Left renal pelvis (tissue), 4 donors: ENCODE measurements around the gene LMF1. TPM values are rescaled to one million over a fixed set of nuclear protein-coding genes. Genes with fewer than 3 reads are reported as not detected.
"Not testable (repeated sequence)": the region's sequence is repeated elsewhere in the genome, so short reads cannot be mapped to it uniquely, and the experiment has no call there.

Experiments
- DNase-seq, 4 donors: peaks; one replicate each; pipeline ENCODE4 v3.0.0-alpha.2; 2013; ENCODE audit warnings: low read depth in 4 of 4, low spot score in 3 of 4
- polyA plus RNA-seq, 4 donors: library from polyadenylated mRNA; unstranded; fragments of 120-200 nt; gene quantifications; one replicate each; pipeline ENCODE4 v1.2.1, GENCODE V29; 2013; ENCODE audit not compliant: insufficient read length in 4 of 4

Gene LMF1
- polyA plus RNA-seq, 4 donors = 12.2 to 25.4 (median 16.9) TPM

GRCh38 chr16:839643-840408 is 131.0 kb downstream of the LMF1 start:
- no peak for DNase-seq

DNA sequence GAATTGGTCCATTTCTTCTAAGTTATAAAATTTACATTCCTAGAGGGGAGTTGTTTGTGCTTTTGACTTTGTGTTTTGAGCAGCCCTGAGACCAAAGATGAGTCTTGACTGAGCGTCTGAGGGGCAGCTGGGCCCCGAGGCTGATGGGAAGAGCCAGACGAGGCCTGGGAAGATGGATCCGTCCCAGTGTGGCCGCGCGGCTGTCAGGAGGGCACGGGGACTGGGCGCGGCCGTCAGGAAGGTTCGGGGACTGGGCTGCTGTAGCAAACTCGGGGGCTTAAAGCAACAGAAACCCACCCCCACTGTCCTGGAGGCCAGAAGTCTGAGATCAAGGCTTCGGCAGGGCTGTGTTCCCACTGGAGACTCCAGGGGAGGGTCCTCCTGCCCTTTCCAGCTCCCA is 132.0 kb downstream of the LMF1 start:
- DNase-seq = no peak

DNA sequence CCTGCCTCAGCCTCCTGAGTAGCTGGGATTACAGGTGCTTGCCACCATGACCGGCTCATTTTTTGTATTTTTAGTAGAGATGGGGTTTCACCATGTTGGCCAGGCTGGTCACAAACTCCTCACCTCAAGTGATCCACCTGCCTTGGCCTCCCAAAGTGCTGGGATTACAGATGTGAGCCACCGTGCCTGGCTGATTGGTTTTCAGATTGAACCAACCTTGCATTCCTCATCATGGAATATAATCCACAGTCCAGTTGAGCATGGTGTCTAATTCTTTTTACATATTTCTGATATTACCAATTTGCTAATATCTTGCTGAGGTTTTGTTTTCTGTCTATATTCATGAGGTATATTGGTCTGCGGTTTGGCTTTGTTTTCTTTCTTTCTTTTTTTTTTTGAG is 134.0 kb downstream of the LMF1 start:
- DNase-seq = not testable (repeated sequence)

GRCh38 chr16:836221-836620 is 134.6 kb downstream of the LMF1 start:
- DNase-seq = no peak

- no peak for DNase-seq
Measured at GRCh38 chr16:835373-835772, 135.4 kb downstream of the LMF1 start.

DNA sequence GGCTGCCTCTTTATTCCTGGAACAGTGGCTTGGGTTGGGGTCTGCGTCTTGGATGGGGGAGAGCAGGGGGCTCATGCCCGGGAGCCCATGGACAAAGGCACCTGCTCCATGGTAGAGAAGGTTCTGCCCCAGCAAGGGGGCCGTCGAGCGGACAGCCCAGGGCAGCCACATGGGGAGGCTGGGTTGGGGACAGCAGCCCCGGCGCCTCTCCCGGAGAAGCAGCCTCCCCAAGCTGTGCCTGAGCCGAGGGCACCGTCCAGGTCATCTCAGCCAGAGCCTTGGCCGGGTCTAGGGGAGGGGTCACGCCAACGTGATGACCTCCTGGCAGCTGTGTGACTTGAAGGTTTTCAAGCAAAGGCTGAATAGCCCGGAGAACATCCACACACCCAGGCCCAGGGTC is 137.4 kb downstream of the LMF1 start:
- DNase-seq = no peak

DNA sequence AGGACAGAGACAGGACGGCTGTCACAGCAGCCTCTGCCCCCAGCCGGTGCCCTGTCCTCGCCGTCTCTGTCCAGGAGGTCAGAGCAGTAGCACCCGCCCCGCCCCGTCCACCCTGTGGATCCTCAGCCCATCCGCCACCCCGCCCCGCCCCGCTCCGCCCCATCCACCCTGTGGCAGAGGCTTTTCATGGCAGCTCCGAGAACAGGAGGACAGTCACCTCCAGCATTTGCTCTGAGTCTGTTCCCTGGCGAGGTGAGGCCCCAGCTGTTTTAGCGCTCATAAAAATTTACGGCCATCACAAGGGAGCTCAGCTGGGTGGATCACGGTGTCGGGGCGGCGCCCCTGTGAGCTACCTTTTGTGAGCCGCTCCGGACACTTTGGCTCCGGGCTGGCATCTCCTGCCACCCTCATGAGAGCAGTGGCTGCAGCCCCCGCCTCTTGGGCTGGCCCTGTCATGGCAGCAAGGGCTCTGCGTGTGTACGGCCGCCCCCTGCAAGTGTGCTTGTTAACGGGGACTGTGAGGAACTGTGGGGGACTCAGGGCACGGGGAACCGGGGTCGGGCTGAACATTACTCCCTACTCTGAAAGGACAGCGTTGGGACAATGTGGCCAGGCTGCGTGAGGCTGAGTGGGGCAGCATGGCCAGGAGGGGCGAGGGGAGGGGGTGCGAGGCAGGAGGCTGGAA is 138.0 kb downstream of the LMF1 start:
- DNase-seq = no peak

DNA sequence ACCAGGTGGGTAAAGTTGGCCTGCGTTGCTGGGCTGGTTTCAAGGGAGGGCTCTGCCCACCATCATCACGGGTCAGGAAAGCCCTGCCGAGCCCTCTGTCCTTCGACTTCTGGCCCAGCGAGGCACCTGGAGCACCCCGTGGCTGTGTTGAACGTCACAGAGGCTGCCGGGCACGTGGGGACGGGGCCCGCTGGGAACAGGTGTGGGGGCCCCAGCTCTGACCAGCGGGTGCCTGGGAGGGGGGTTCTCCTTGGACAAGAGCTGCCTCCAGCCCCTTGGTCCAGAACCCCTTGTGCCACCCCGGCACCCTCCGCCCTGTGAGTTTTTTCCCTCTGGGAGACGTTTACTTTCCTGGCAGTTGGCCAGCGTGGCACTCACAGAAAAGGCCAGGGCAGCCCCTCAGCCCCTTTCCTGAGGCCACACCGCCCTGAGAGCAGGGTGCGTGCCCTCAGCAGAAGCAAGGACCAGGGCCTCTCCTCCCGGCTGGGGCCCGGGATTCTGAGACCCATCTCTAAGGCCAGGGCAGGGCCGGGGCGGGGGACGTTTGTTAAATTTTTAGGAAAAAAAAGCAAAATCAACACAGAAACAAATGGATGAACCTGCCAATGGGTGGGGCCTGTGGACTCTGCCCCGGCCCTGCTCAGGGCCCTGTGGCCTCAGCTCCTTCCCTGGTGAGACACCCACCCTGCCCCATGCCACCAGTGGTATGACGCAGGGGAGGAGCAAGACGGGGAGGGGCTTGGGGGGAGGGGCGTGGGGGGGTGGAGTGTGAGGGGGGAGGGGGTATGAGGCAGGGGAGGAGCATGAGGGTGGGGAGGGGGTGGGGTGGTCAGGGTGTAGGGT is 139.0 kb downstream of the LMF1 start:
- no peak for DNase-seq

GRCh38 chr16:830871-831570 is 139.8 kb downstream of the LMF1 start:
- no peak for DNase-seq

DNA sequence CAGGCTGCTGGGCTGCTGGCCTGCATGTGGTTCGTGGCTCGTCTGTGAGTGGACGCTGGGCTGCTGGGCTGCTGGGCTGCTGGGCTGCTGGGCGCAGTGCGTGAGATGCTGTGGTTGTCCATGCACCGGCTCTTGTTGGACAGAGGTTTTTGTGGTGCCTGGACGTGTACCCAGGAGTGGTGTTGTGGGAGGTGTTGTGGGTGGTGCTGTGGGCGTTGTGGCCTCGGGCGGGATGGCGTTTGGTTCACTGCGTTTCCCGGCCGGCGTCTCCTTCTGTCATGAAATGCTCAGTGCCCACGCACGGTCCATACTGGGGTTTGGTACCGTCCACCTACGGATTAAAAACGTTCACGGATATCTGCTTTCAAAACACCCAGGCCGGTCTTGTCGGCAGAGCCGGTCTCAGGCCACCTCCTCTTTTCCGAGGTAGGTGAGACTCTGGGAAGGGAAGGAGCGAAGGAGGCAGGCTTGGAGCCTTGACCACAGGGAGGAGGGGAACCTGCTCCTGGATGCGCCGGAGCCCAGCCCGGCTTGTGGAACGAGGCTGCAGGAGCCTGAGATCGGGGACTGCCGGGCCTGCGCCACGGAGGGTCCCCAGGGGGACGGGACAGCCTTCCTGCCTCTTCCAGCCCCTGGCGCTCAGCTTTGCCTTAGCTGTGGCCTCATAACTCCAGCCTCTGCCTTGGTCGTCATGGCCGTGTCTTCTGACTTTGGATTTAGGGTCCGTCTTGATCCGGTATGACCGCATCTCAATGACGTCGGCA is 140.5 kb downstream of the LMF1 start:
- no peak for DNase-seq

DNA sequence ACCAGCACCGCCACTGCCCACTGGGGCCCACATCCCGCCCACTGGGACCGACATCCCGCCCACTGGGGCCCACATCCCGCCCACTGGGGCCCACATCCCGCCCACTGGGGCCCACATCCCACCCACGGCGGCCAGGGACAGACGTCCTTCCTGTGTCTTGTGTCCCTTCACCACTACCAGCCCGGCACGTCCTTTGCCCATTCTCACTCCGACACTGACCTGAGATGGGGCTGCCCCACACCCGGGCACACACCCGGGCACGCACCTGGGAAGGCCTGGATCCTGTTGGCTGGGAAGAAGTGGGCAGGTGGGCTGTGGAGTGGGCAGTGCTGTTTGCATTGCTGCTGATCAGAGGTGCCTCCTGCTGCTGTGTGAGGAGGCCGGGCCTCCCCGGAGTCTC is 141.9 kb downstream of the LMF1 start:
- DNase-seq = no peak

- DNase-seq = no peak
Measured at GRCh38 chr16:827513-827912, 143.3 kb downstream of the LMF1 start.

DNA sequence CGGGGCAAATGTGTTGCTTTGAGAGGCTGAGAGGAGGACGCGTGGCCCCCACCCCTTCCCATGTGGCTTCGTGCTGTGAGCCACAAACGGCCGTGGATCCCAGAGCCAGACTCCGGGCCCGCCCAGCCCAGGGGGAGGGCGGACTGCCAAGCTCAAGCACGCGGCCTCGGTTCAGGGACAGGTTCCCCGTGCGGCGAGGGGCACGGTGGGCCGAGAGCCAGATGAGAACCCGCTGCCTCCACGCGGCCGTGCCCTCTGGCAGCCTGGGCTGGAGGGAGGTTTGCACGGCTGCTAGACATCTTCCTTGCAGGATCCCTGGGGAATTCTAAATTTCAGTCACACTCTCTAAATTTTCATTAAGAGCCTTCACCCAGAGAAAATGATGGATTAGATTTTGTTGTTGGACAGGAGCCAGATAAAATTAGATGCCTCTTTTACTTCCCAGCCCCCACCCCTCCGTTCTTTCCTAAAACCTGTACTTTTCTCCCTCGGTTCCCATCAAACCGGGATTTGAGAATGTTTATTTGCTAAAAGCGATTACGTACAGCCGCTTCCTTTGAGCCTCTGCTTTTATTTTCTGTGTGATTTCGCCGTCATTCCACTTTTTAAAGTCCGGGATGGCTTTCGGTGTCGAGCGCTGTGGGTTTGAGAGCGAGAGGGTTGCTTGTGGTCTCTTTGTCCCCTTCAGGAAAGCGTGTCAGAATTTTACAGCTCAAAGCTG is 145.3 kb downstream of the LMF1 start:
- DNase-seq = no peak

DNA sequence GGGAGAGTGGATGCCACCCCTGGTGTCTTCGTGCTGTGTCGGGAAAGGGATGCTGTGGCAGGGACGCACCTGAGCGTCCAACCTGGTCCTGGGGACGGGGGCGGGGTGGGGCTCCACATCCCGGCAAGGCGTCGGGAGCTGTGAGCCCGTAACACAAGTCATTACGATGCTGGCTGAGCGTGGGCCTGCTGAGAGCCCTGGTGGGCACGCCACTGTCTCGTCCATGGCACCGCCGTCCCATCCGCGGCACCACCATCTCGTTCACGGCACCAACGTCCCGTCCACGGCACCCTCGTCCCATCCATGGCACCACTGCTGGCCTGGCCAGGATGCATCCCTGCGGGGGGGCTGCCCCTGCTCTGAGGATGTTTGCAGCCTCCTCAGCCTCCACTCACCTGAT is 146.2 kb downstream of the LMF1 start:
- no peak for DNase-seq

- DNase-seq = no peak
Measured at GRCh38 chr16:824194-824593, 146.6 kb downstream of the LMF1 start.

GRCh38 chr16:822909-823297 is 147.9 kb downstream of the LMF1 start:
- no peak for DNase-seq

DNA sequence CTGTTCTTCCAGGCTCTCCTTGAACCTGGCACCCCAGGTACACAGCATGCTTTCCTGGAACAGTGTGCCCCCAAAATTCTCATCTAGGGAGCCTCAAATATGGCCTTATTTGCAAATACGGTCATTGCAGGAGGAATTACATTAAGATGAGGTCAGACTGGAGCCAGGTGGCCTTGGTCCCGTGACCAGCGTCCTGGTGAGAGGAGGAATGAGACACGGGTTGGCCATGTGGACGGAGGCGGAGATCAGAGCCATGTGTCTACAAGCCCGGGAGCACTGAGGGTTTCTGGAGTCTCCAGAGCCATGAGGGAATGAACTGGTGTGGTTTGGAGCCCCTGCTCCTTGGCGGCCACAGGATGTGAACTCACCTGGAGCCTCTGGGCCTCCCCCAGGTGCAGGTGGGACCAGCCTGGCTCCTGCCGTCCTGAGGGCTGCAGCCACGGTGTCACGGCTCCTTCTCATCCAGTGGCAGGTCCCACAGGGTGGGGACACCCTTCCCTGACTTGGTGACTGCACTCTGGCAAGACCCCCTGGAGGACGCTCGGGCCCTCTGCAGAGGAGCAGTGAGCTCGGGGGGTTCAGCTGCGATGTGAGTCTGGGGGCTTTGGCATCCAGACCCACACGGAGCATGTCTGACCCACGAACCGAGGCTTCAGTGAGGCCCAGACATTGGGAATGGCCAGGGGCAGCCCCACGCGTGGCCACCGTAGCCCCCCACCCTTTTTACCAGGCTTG is 148.4 kb downstream of the LMF1 start:
- no peak for DNase-seq

DNA sequence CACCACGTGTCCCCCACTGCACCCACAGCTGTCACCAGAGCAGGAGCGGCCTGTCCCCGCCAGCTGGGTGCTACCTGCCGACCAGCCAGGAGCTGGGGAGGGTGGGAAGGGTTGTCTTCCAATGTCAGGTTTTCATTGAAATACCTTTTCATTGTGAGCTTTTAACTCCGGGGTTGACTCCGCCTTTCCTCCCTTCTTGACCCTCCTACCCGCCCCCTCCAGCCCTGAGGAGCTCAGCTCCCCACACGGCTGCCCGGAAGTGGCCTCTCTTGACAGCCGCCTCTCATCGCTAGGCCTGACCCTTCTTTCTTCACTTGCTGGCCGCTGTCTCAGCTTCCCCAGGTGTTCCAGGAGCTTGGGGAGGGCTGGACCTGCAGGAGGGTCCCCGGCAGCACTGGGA is 149.0 kb downstream of the LMF1 start:
- no peak for DNase-seq

GRCh38 chr16:820748-821147 is 150.0 kb downstream of the LMF1 start:
- no peak for DNase-seq
